ENCODE results near the gene ADAM10. TPM values are rescaled to one million over a fixed set of nuclear protein-coding genes. Genes with fewer than 3 reads are reported as not detected.

Gene ADAM10
- total RNA-seq, 1 experiment from 2014 or later, result 107 TPM

- no peak for DNase-seq (ENCODE audit: low read depth)
Observed at GRCh38 chr15:58716027-58716426, 33.5 kb downstream of the ADAM10 start.

- DNase-seq (ENCODE audit: low read depth), result no peak
Observed at GRCh38 chr15:58715266-58715917, 34.1 kb downstream of the ADAM10 start.

GRCh38 chr15:58710701-58711100 is 38.8 kb downstream of the ADAM10 start:
- DNase-seq (ENCODE audit: low read depth), result no peak

GRCh38 chr15:58707397-58707796 is 42.1 kb downstream of the ADAM10 start:
- DNase-seq (ENCODE audit: low read depth), result no peak

GRCh38 chr15:58705105-58705504 is 44.4 kb downstream of the ADAM10 start:
- no peak for DNase-seq (ENCODE audit: low read depth)

GRCh38 chr15:58704155-58704865 is 45.2 kb downstream of the ADAM10 start:
- DNase-seq (ENCODE audit: low read depth), result no peak

GRCh38 chr15:58703610-58704009 is 45.9 kb downstream of the ADAM10 start:
- no peak for DNase-seq (ENCODE audit: low read depth)

- DNase-seq (ENCODE audit: low read depth), result no peak
Observed at GRCh38 chr15:58702233-58702632, 47.3 kb downstream of the ADAM10 start.

GRCh38 chr15:58701376-58701775 is 48.1 kb downstream of the ADAM10 start:
- peak; percentile 16 for DNase-seq (ENCODE audit: low read depth)

GRCh38 chr15:58699769-58700168 is 49.7 kb downstream of the ADAM10 start:
- DNase-seq (ENCODE audit: low read depth), result no peak

GRCh38 chr15:58698887-58699641 is 50.4 kb downstream of the ADAM10 start:
- peak; percentile 58 for DNase-seq (ENCODE audit: low read depth)

- no peak for DNase-seq (ENCODE audit: low read depth)
Observed at GRCh38 chr15:58697220-58697619, 52.3 kb downstream of the ADAM10 start.

GRCh38 chr15:58696738-58697137 is 52.8 kb downstream of the ADAM10 start:
- DNase-seq (ENCODE audit: low read depth), result no peak

GRCh38 chr15:58694641-58695398 is 54.7 kb downstream of the ADAM10 start:
- no peak for DNase-seq (ENCODE audit: low read depth)

- no peak for DNase-seq (ENCODE audit: low read depth)
Observed at GRCh38 chr15:58690703-58691102, 58.8 kb downstream of the ADAM10 start.

- DNase-seq (ENCODE audit: low read depth), result no peak
Observed at GRCh38 chr15:58689646-58690045, 59.9 kb downstream of the ADAM10 start.

GRCh38 chr15:58686286-58686685 is 63.2 kb downstream of the ADAM10 start:
- DNase-seq (ENCODE audit: low read depth), result no peak

GRCh38 chr15:58684751-58685150 is 64.8 kb downstream of the ADAM10 start:
- DNase-seq (ENCODE audit: low read depth), result peak; percentile 18

GRCh38 chr15:58684036-58684710 is 65.3 kb downstream of the ADAM10 start:
- DNase-seq (ENCODE audit: low read depth), result peak; percentile 38

GRCh38 chr15:58682234-58682633 is 67.3 kb downstream of the ADAM10 start:
- no peak for DNase-seq (ENCODE audit: low read depth)

- no peak for DNase-seq (ENCODE audit: low read depth)
Observed at GRCh38 chr15:58678683-58679082, 70.8 kb downstream of the ADAM10 start.

Data from M059J (cell line).